NCI-H1436 treated with DMSO at 0.1 percent for 48 hours (cell line): ENCODE results near the gene NELL2.

Experiments
- DNase-seq: peaks from one replicate; lab custom pipeline; 2025; lab: John Stamatoyannopoulos, UW

NELL2 gene

DNA sequence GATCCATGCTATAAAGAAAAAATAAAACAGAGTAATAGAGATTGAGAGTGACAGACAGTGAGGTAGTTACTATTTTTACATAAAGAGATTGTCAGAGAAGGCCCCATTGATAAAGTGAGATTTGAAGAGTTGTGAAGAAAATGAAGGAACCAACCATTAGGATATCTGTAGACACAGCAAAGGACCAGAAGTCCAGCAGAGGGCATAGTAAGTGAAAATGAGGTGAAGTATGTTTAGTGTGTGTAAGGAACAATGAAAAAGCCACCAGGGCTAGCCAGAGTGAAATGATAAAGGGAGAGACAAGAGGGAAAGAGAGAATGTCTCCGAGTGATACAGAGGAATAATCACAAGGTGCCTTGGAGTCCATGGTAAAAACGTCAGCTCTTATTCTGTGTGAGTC, 411.0 kb downstream of the NELL2 start:
- DNase-seq: no peak

GRCh38 chr12:44464180-44464579, 411.9 kb downstream of the NELL2 start:
- no peak for DNase-seq

DNA sequence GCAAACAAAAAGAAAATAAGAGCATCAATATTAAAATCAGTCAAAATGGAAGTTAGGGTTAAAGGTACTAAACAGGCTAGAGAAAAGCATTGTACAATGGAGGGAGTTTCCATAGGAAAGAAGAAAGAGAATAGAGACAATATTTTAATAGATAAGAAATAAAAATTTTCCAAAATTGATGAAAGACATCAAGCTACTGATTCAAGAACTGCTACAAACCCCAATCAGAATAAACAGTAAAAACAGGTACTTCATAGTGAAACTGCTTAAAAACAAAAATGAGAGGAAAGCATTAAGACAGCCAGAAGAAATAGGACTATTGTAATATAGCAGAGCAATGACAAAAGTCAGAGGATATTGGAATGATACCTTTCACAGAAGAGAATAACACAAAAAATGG, 413.4 kb downstream of the NELL2 start:
- DNase-seq: no peak

GRCh38 chr12:44460261-44460660, 415.9 kb downstream of the NELL2 start:
- DNase-seq: no peak

DNA sequence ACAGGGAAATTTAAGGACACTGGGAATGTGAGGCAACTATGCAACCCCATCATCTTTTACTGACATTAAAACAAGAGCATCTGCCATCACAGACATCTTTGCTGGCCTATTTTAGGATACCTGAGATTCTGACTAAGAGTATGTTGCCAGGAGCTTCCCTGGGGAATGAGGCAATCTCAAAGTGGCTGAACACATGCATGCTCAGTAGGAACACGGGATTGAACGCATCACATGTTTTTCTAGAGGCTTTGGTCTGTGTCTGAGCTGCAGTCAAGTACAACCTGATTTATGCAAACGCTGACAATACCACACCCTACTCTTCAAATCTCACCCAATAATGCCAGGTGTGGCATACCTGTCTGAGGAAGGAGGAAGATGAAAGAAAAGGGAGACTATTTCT, 416.5 kb downstream of the NELL2 start:
- no peak for DNase-seq
